Esophagus (tissue), 2 donors: ENCODE results near the gene SERINC5. TPM values are rescaled to one million over a fixed set of nuclear protein-coding genes. Genes with fewer than 3 reads are reported as not detected.
A peak's percentile ranks its signal among the peaks of the same experiment; 100 is the strongest.
"Not testable (repeated sequence)": the region's sequence is repeated elsewhere in the genome, so short reads cannot be mapped to it uniquely, and the experiment has no call there.

Experiments
- H3K27ac ChIP-seq, 2 donors: one replicate each; pipeline ENCODE4 v1.5.1; 2013; ENCODE audit warnings: low read depth in 2 of 2, mild to moderate bottlenecking in 2 of 2, inconsistent platforms in 1 of 2, low read length in 1 of 2, moderate library complexity in 1 of 2
- H3K27me3 ChIP-seq, 2 donors: one replicate each; pipeline ENCODE4 v1.6.1; 2013; ENCODE audit warnings: low read length in 2 of 2, control low read depth in 1 of 2, mild to moderate bottlenecking in 1 of 2; ENCODE audit not compliant: insufficient read depth in 2 of 2, control insufficient read depth in 1 of 2
- H3K36me3 ChIP-seq, 2 donors: one replicate each; pipeline ENCODE4 v1.6.1; 2013; ENCODE audit warnings: low read length in 1 of 2; ENCODE audit not compliant: control insufficient read depth in 2 of 2, insufficient read depth in 2 of 2
- H3K4me1 ChIP-seq, 2 donors: one replicate each; pipeline ENCODE4 v1.6.1; 2013; ENCODE audit warnings: low read length in 1 of 2; ENCODE audit not compliant: control insufficient read depth in 2 of 2, insufficient read depth in 2 of 2
- H3K4me3 ChIP-seq, 2 donors: one replicate each; pipeline ENCODE4 v1.5.1; 2013; ENCODE audit warnings: low read length in 2 of 2, mild to moderate bottlenecking in 2 of 2, low read depth in 1 of 2, moderate library complexity in 1 of 2
- H3K9me3 ChIP-seq, 2 donors: one replicate each; pipeline ENCODE4 v1.6.1; 2013; ENCODE audit warnings: mild to moderate bottlenecking in 2 of 2, low read depth in 1 of 2, low read length in 1 of 2, moderate library complexity in 1 of 2; ENCODE audit not compliant: control insufficient read depth in 2 of 2, insufficient read depth in 1 of 2
- WGBS, 2 donors: extraction: QIAGEN DNeasy Blood & Tissue Kit; methylation state at CpG; one replicate each; pipeline ENCODE4 v1.1.7; 2013; 5-methylcytosine and 5-hydroxymethylcytosine counted together
- polyA plus RNA-seq, 2 donors: library from polyadenylated mRNA; stranded (reverse); fragments of 200-250 nt; gene quantifications; one replicate each; pipeline ENCODE4 v1.2.3, GENCODE V29; 2013
- donor health status: healthy with polysubstance abuse.
- donor health status: Bipolar disorder and iron deficiency.

The SERINC5 gene
- polyA plus RNA-seq, 2 donors, result 10.8 to 11.7 TPM

- Histone ChIP-seq H3K4me3 (no peak overlapping the region), H3K27ac (no peak overlapping the region), H3K9me3 (no peaks in the 10 kb centered on the region), H3K36me3 (no peaks in the 10 kb centered on the region), H3K27me3 (no peaks in the 10 kb centered on the region), H3K4me1 (no peaks in the 10 kb centered on the region)
- 48 to 63% methylated on average over 8 of the region's 8 CpGs for WGBS, 2 donors
Measured at GRCh38 chr5:80093796-80094195, 162.1 kb downstream of the SERINC5 start.

GRCh38 chr5:80092486-80093107, 163.3 kb downstream of the SERINC5 start:
- Histone ChIP-seq H3K27ac (no peak overlapping the region), H3K27me3 (no peaks in the 10 kb centered on the region), H3K4me3 (no peak overlapping the region), H3K4me1 (no peaks in the 10 kb centered on the region), H3K9me3 (no peaks in the 10 kb centered on the region), H3K36me3 (no peaks in the 10 kb centered on the region)
- WGBS, 2 donors, result 83 to 86% methylated on average over 8 of the region's 8 CpGs

- H3K4me3 ChIP-seq, H3K27ac ChIP-seq, H3K4me1 ChIP-seq, H3K9me3 ChIP-seq, H3K36me3 ChIP-seq, H3K27me3 ChIP-seq: not testable (repeated sequence)
- 31 to 33% methylated on average over 15 of the region's 15 CpGs for WGBS, 2 donors
Measured at GRCh38 chr5:80091792-80092192, 164.1 kb downstream of the SERINC5 start.

GRCh38 chr5:80090884-80091166, 165.0 kb downstream of the SERINC5 start:
- Histone ChIP-seq H3K9me3 (no peaks in the 10 kb centered on the region), H3K27ac (no peak overlapping the region), H3K4me1 (no peaks in the 10 kb centered on the region), H3K36me3 (no peaks in the 10 kb centered on the region), H3K4me3 (no peak overlapping the region), H3K27me3 (no peaks in the 10 kb centered on the region)
- 93 to 94% methylated on average over 5 of the region's 5 CpGs for whole genome bisulfite sequencing, 2 donors

- Histone ChIP-seq H3K9me3 (no peaks in the 10 kb centered on the region), H3K4me3 (peak overlapping the region; percentile 18 to 33), H3K4me1 (no peaks in the 10 kb centered on the region), H3K27ac (peak overlapping the region; percentile 47 to 65), H3K36me3 (no peaks in the 10 kb centered on the region), H3K27me3 (no peaks in the 10 kb centered on the region)
- WGBS, 2 donors, result 28 to 29% methylated on average over 19 of the region's 19 CpGs
Measured at GRCh38 chr5:80083101-80083890, 172.6 kb downstream of the SERINC5 start.

GRCh38 chr5:80082731-80083100, 173.1 kb downstream of the SERINC5 start:
- no peaks in the 10 kb centered on the region for H3K4me1 ChIP-seq
- WGBS, 2 donors, result 3 to 6% methylated on average over 16 of the region's 16 CpGs
- H3K36me3 ChIP-seq, result no peaks in the 10 kb centered on the region
- H3K4me3 ChIP-seq, result peak overlapping the region; percentile 18 to 33
- peak overlapping the region in 1 of 2 donors; percentile 29 for H3K27ac ChIP-seq
- no peaks in the 10 kb centered on the region for H3K27me3 ChIP-seq
- no peaks in the 10 kb centered on the region for H3K9me3 ChIP-seq

GRCh38 chr5:80082281-80082680, 173.6 kb downstream of the SERINC5 start:
- no peaks in the 10 kb centered on the region for H3K9me3 ChIP-seq
- H3K4me3 ChIP-seq, result no peak overlapping the region
- WGBS, 2 donors, result 92 to 93% methylated on average over 15 of the region's 15 CpGs
- H3K36me3 ChIP-seq, result no peaks in the 10 kb centered on the region
- H3K4me1 ChIP-seq, result no peaks in the 10 kb centered on the region
- no peak overlapping the region for H3K27ac ChIP-seq
- H3K27me3 ChIP-seq, result no peaks in the 10 kb centered on the region

DNA sequence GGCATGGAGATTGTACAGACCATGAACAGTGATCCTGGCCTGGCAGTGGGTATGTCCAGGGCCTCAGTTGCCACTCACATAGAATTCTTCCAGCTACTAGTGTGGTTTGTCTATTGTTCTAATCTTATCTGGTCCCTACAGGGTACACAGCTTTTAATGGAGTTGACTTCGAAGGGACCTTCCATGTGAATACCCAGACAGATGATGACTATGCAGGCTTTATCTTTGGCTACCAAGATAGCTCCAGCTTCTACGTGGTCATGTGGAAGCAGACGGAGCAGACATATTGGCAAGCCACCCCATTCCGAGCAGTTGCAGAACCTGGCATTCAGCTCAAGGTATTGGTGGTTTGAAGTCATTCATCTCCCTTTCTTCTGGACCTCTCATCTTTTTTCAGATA, 176.9 kb downstream of the SERINC5 start:
- Histone ChIP-seq H3K4me1 (no peaks in the 10 kb centered on the region), H3K9me3 (no peaks in the 10 kb centered on the region), H3K36me3 (no peaks in the 10 kb centered on the region), H3K4me3 (no peak overlapping the region), H3K27me3 (no peaks in the 10 kb centered on the region), H3K27ac (no peak overlapping the region)
- WGBS, 2 donors, result 90% methylated on average over 4 of the region's 4 CpGs

DNA sequence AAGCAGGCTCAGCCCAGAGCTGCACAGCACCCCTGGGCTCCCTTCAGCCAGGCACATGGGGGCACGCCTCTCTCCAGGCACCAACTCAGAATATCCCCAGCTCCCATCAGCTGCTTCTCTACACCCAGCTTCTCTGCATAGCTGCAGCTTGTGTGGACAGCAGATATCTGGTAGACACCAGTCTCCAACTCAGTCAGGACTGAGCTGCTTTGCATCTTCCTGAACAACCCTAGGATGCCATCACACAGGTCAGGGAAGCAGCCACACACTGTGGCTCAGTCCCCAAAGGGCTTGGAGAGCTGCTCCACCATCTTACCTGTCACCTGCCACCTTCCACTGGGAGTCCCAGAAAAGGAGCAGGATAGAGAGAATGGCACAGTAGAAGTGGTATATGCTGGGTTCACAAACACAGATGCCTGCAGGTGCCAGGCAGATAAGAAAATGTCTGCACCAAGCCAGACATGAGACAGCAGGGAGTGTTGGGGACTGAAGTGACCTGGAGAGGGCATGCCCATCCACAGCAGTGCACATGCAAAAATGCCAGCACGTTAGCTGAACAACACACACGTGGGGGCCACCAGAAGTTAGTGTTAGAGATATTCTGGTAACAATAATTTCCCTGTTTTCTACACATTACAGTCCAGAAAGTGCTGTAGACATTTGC, 178.7 kb downstream of the SERINC5 start:
- Histone ChIP-seq H3K9me3 (no peaks in the 10 kb centered on the region), H3K27ac (no peak overlapping the region), H3K36me3 (no peaks in the 10 kb centered on the region), H3K4me1 (no peaks in the 10 kb centered on the region), H3K27me3 (no peaks in the 10 kb centered on the region), H3K4me3 (no peak overlapping the region)
- 83 to 86% methylated on average over 3 of the region's 3 CpGs for WGBS, 2 donors
